Measurements from ENCODE around the gene TELO2. TPM values are rescaled to one million over a fixed set of nuclear protein-coding genes. Genes with fewer than 3 reads are reported as not detected.

The TELO2 gene
- total and polyA plus RNA-seq, 9 donors = 0.27 to 36.8 (median 31.7) TPM

- H3K4me1 ChIP-seq (ENCODE audit: insufficient read depth) = no peaks in the 10 kb centered on the region
- H3K9me3 ChIP-seq = no peaks in the 10 kb centered on the region
- WGBS, 3 donors = 89 to 94% (median 93%) methylated on average over 30 to 44 of the region's 44 CpGs
- no peak overlapping the region for H3K4me3 ChIP-seq
- H3K27ac ChIP-seq = no peak overlapping the region
- intact Hi-C loops (cut with DNase I) = no loop called here
- no peaks in the 10 kb centered on the region for H3K36me3 ChIP-seq
- DNase-seq = peak in 2 of 5 donors; percentile 18 to 27
- no peaks in the 10 kb centered on the region for H3K27me3 ChIP-seq
- TF ChIP-seq EP300 (IDR thresholded peaks at IDR 0.05) (no peak), POLR2A (IDR thresholded peaks at IDR 0.05) (no peak), CTCF (IDR thresholded peaks at IDR 0.05) (no peak)
Measured at GRCh38 chr16:1500465-1501150, 7.4 kb downstream of the TELO2 start.

GRCh38 chr16:1501630-1502029 lies 8.5 kb downstream of the TELO2 start:
- H3K4me1 ChIP-seq (ENCODE audit: insufficient read depth) = no peaks in the 10 kb centered on the region
- no peaks in the 10 kb centered on the region for H3K36me3 ChIP-seq
- TF ChIP-seq POLR2A (IDR thresholded peaks at IDR 0.05) = no peak
- no peak for TF ChIP-seq CTCF (IDR thresholded peaks at IDR 0.05)
- no peak for TF ChIP-seq EP300 (IDR thresholded peaks at IDR 0.05)
- peak in 1 of 5 donors; percentile 12 for DNase-seq
- 93 to 95% (median 95%) methylated on average over 23 of the region's 23 CpGs for WGBS, 3 donors
- H3K4me3 ChIP-seq = no peak overlapping the region
- intact Hi-C loops (cut with DNase I) = no loop called here
- no peaks in the 10 kb centered on the region for H3K27me3 ChIP-seq
- no peak overlapping the region for H3K27ac ChIP-seq
- no peaks in the 10 kb centered on the region for H3K9me3 ChIP-seq

GRCh38 chr16:1502092-1503004 lies 9.2 kb downstream of the TELO2 start:
- Histone ChIP-seq H3K4me1 (ENCODE audit: insufficient read depth) (no peaks in the 10 kb centered on the region), H3K4me3 (no peak overlapping the region), H3K9me3 (no peaks in the 10 kb centered on the region), H3K27me3 (no peaks in the 10 kb centered on the region), H3K36me3 (no peaks in the 10 kb centered on the region), H3K27ac (no peak overlapping the region)
- no peak for DNase-seq
- TF ChIP-seq CTCF (IDR thresholded peaks at IDR 0.05) = no peak
- TF ChIP-seq EP300 (IDR thresholded peaks at IDR 0.05) = no peak
- TF ChIP-seq POLR2A (IDR thresholded peaks at IDR 0.05) = no peak
- intact Hi-C loops (cut with DNase I) = no loop called here
- WGBS, 3 donors = 94 to 95% (median 94%) methylated on average over 25 to 42 of the region's 42 CpGs

- H3K36me3 ChIP-seq = no peaks in the 10 kb centered on the region
- TF ChIP-seq CTCF (IDR thresholded peaks at IDR 0.05) = no peak
- WGBS, 3 donors = 94 to 96% (median 95%) methylated on average over 37 of the region's 37 CpGs
- H3K4me1 ChIP-seq (ENCODE audit: insufficient read depth) = no peaks in the 10 kb centered on the region
- intact Hi-C loops (cut with DNase I) = no loop called here
- no peak for DNase-seq
- H3K9me3 ChIP-seq = no peaks in the 10 kb centered on the region
- H3K27ac ChIP-seq = no peak overlapping the region
- no peaks in the 10 kb centered on the region for H3K27me3 ChIP-seq
- H3K4me3 ChIP-seq = no peak overlapping the region
Measured at GRCh38 chr16:1503110-1503955, 10.2 kb downstream of the TELO2 start.
